ENCODE results near the gene ESRRB.

The ESRRB gene

DNA sequence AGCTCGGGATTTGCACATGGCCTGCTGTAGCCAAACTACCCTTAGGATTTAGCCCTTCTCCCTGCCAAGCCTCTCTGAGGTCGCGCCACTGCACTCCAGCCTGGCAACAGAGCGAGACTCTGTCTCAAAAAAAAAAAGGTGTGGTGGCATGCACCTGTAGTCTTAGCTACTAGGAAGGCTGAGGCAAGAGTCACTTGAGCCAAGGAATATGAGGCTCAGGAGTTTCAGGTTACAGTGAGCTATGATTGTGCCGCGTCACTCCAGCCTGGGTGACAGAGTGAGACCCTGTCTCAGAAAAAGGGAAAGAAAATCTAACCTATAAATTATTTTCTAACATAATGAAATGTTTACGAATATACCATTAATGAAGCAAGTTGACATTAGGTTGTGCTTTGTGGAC is 29.7 kb downstream of the ESRRB start:
- no peak for DNase-seq (ENCODE audit: extremely low read depth in 1 of 2, low read depth in 1 of 2)

- no peak for DNase-seq (ENCODE audit: extremely low read depth in 1 of 2, low read depth in 1 of 2)
Measured at GRCh38 chr14:76407449-76408150, 31.7 kb downstream of the ESRRB start.

- no peak for DNase-seq (ENCODE audit: extremely low read depth in 1 of 2, low read depth in 1 of 2)
Measured at GRCh38 chr14:76408877-76409276, 32.9 kb downstream of the ESRRB start.

- no peak for DNase-seq (ENCODE audit: extremely low read depth in 1 of 2, low read depth in 1 of 2)
Measured at GRCh38 chr14:76412501-76412900, 36.6 kb downstream of the ESRRB start.

- no peak for DNase-seq (ENCODE audit: extremely low read depth in 1 of 2, low read depth in 1 of 2)
Measured at GRCh38 chr14:76413106-76413961, 37.4 kb downstream of the ESRRB start.

DNA sequence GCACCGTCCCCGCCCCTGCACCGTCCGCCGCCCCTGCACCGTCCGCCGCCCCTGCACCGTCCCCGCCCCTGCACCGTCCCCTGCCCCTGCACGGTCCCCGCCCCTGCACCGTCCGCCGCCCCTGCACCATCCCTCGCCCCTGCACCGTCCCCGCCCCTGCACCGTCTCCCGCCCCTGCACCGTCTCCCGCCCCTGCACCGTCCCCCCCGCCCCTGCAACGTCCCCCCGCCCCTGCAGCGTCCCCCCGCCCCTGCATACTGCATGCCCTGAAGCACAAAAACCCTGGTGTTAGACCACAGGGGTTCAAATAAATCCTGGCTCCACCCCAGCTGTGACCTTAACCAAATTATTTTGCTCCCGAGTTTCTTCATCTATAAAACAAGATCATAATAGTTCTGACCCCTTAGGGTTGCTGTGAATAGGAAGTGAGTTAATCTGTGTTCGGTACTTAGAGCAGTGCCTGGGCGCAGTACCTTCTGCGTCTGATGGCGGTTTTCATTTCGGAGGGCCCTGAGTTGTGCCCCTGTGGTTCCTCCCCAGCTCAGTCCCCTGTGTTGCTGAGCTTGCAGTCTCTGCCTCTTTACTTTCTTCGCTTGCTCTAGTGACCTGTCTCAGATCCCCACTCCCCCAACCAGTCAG is 38.1 kb downstream of the ESRRB start:
- no peak for DNase-seq (ENCODE audit: extremely low read depth in 1 of 2, low read depth in 1 of 2)

GRCh38 chr14:76419399-76419798 is 43.5 kb downstream of the ESRRB start:
- no peak for DNase-seq (ENCODE audit: extremely low read depth in 1 of 2, low read depth in 1 of 2)

GRCh38 chr14:76420827-76421226 is 44.9 kb downstream of the ESRRB start:
- no peak for DNase-seq (ENCODE audit: extremely low read depth in 1 of 2, low read depth in 1 of 2)

DNA sequence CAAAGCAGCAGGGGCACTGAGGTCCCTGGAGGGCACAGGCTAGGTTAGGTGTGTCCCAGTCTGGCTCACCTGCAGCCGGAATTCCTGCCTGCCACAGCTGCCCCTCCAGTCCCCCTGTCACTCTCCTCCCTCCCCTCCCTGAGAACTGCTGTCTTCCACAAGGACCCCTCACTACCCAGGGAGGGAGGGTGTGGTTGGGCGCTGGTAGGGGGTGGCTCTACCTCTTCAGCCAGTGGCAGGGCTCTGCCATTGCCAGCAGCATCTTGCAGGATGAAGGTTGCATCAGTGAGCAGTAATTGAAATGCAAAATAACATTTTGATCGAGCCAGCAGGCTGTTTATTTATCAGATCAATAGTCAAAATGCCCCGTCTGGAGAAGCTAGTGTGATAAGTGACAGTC is 45.7 kb downstream of the ESRRB start:
- DNase-seq (ENCODE audit: extremely low read depth in 1 of 2, low read depth in 1 of 2), result no peak

DNA sequence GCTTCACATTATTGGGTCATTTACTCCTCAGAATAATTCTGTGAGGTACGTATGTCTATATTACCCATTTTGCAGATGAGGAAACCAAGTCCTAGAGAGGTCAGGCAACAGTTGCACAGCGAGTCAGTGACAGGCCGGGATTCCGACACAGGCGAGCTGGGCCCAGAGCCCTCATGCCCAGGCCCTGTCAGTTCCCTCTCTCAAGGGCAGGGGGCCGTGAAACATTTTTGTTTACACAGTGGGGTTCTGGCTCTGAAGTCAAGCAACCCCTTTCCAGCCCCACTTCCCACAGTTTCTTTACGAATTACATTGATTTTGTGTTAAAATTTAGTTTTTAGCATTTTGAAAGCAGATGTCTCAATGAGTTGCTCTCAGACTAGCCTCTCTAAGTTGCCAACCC is 46.7 kb downstream of the ESRRB start:
- no peak for DNase-seq (ENCODE audit: extremely low read depth in 1 of 2, low read depth in 1 of 2)

DNA sequence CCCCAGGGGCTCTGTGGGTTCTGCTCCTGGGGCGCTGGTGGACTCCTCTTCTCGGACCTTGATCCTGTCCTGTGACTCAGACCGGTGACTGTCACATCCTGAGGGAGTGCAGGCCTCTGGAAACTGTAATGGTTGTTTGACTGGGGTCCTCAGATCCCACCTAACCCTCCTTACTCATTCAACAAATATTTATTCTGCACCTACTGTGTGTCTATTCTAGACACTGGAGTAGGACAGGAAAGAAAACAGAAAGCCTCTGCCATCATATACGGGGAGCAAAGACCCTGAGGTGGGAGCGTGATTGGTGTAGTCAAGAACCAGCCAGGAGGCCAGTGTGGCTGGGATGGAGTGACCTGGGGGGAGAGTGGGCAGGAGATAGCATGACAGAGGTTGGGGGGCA is 47.6 kb downstream of the ESRRB start:
- no peak for DNase-seq (ENCODE audit: extremely low read depth in 1 of 2, low read depth in 1 of 2)

DNA sequence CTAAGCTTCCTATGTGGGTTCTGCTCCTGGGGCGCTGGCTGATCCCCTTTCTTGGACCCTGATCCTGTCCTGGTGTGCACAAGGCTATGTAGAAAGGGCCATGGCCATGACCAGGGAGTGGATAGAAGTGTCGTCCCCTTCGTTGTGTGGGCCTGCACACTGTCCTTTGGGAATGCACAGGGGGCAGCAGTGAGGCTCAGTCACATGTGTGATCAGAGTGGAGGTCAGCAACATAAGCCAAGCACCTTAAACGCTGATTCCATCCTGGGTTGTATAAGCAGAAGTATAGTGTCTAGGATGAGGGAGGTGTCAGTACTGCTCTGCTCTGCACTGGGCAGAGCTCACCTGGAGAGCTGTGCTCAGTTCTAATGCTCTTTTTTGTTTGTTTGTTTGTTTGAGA is 48.4 kb downstream of the ESRRB start:
- DNase-seq (ENCODE audit: extremely low read depth in 1 of 2, low read depth in 1 of 2), result no peak

DNA sequence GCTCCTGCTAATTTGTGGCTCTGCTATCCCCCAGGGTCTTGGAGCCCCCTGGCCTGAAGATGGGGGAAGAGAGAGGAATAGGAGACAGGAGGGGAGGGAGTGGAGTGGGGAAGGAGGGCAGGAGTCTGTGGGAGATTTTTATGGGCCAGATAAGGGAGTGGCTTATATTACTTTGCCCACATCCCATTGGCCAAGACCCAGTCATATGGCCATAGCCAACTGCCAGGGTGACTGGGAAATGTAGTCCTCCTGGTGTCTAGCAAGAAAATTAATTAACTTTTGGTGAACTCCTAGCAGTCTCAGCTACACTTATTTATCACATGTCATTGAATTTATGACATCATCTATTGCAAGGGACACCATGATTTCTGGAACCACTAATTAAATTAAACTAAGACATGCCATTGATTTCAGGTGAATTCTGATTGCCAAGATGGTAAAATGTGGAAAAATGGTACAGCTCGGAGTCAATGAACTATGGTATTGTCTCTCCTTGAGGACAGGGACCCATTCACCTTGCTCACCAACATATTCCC is 50.3 kb downstream of the ESRRB start:
- no peak for DNase-seq (ENCODE audit: extremely low read depth in 1 of 2, low read depth in 1 of 2)

GRCh38 chr14:76428611-76429010 is 52.7 kb downstream of the ESRRB start:
- no peak for DNase-seq (ENCODE audit: extremely low read depth in 1 of 2, low read depth in 1 of 2)

DNA sequence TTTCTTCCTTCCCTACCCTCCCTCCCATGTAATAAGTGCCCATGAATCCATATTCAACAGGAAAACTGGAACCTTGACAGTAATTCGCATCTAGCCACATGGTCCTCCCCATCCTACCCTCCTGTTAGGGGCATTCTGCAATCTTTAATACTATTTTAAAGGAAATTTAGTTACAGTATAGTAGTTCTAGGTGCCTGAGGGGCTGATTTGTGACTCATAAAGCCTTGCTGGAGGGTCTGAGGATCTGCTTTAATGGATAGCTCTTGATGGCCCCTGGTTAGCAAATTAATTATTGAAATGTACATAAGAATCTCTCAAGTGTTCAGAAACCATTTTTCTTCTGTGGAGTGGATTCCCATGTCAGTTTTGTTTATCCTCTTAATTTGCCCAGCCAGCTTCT is 54.1 kb downstream of the ESRRB start:
- no peak for DNase-seq (ENCODE audit: extremely low read depth in 1 of 2, low read depth in 1 of 2)

GRCh38 chr14:76430475-76430980 is 54.6 kb downstream of the ESRRB start:
- no peak for DNase-seq (ENCODE audit: extremely low read depth in 1 of 2, low read depth in 1 of 2)

- DNase-seq (ENCODE audit: extremely low read depth in 1 of 2, low read depth in 1 of 2), result no peak
Measured at GRCh38 chr14:76431538-76431937, 55.6 kb downstream of the ESRRB start.

DNA sequence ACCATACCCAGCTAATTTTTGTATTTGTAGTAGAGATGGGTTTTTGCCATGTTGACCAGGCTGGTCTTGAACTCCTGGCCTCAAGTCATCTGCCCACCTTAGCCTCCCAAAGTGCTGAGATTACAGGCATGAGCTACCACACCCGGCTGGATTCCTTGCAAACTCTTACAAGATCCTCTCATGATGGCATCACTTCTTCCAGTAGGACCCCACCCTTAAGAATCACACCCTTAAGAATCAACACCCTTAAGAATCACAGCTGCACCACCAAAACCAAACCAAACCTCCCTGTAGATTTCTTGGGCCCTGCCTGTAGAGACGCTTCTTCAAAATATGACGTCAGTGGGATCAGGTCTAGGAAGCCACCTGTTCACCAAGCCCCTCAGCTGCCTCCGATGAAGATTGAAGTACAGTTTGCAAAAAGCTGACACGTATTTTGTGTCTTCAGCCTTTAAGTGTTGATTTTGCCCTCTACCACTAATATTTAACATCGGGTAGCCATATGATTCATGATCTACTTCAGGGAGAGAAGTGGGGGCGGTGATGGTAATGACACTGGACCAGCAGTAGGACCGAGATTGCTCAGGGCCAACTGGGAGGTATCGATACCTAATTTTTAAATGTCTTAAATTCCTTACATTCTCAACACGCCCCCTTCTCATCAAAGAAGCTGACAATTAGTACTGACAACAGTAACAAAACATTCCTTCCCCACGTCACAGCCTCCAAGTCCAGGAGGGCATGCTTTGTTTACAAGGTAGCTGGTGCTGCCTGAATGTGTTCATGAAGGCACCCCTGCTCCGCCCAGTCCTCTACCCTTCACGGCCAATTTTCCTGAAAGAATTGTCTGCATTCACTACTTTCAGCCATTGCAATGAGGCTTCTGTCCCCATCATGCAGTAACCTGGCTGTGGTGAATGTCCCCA is 57.2 kb downstream of the ESRRB start:
- DNase-seq (ENCODE audit: extremely low read depth in 1 of 2, low read depth in 1 of 2), result no peak

DNA sequence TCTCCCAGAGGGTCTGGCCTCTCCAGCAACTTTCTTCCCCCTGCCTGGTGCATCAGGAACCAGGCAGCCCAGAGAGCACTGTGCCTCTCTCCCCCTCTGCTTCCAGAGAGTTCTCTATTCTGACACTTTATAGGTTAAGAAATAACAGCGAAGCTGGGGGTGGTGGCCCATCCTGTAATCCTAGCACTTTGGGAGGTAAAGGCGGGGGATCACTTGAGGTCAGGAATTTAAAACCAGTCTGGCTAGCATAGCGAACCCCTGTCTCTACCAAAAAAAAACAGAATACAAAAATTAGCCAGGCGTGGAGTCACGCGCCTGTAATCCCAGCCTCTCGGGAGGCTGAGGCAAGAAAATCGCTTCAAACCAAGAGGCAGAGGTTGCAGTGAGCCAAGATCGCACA is 58.3 kb downstream of the ESRRB start:
- no peak for DNase-seq (ENCODE audit: extremely low read depth in 1 of 2, low read depth in 1 of 2)

DNA sequence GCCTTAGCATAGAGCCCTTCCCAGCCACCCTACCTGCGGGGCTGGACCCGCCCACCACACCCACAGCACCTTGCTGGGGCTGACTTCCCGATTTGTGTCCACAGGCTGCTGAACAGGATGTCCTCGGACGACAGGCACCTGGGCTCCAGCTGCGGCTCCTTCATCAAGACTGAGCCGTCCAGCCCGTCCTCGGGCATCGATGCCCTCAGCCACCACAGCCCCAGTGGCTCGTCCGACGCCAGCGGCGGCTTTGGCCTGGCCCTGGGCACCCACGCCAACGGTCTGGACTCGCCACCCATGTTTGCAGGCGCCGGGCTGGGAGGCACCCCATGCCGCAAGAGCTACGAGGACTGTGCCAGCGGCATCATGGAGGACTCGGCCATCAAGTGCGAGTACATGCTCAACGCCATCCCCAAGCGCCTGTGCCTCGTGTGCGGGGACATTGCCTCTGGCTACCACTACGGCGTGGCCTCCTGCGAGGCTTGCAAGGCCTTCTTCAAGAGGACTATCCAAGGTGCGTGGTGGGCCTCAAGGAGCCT is 63.4 kb downstream of the ESRRB start:
- no peak for DNase-seq (ENCODE audit: extremely low read depth in 1 of 2, low read depth in 1 of 2)
